Ovary (tissue), 3 donors: ENCODE measurements around the gene THSD7A.

Experiments used
- CTCF ChIP-seq, 3 donors: fragments of 450-650 bp in 2 of 3; fragments of 200-600 bp in 1 of 3; IDR thresholded peaks; one replicate each; pipeline versions ENCODE4 v1.5.1 to v1.8.0; 2016 to 2022; ENCODE audit warnings: antibody characterized with exemption in 3 of 3, mild to moderate bottlenecking in 1 of 3
- EP300 ChIP-seq: sonication (generic); formaldehyde crosslinking; IDR thresholded peaks from one replicate; pipeline ENCODE4 v1.6.1; 2017; ENCODE audit warnings: antibody characterized with exemption
- POLR2A ChIP-seq: fragments of 450-650 bp; IDR thresholded peaks from one replicate; pipeline ENCODE4 v1.6.1; 2017; ENCODE audit warnings: antibody characterized with exemption, mild to moderate bottlenecking, moderate library complexity
- donor health status: DM: no; HTN: no; CAD: no.

- TF ChIP-seq CTCF (IDR thresholded peaks at IDR 0.05), result no peak
- no peak for TF ChIP-seq POLR2A
- TF ChIP-seq EP300, result no peak
Measured at GRCh38 chr7:11754933-11755332, 77.1 kb downstream of the THSD7A start.
